HCT116 (cell line): Measurements from ENCODE around the gene ATF1. TPM values are rescaled to one million over a fixed set of nuclear protein-coding genes. Genes with fewer than 3 reads are reported as not detected.

Experiments
- ATAC-seq: fragments of 200-7000 bp; cut with Tn5 transposase; 2 replicates; pipeline ENCODE4 v1.9.1; 2020; ENCODE audit warnings: mild to moderate bottlenecking, moderate library complexity
- BruUV-seq: library from RNA; stranded (reverse); fragments of 400-500 nt; replicated peaks from 2 replicates; lab custom pipeline; 2021; lab: Mats Ljungman, UMichigan
- CTCF ChIA-PET: fragments of 300-600 bp; sonication (Branson Sonifier 250); formaldehyde crosslinking; loops from one replicate; lab custom pipeline; 2021; ENCODE audit warnings: antibody characterized with exemption; lab: Charles Lee
- POLR2A ChIA-PET: fragments of 300-600, 350-600 bp; sonication (Branson Sonifier 250); formaldehyde crosslinking; loops from one replicate; lab custom pipeline; 2021; ENCODE audit warnings: antibody characterized with exemption; lab: Charles Lee
- RAD21 ChIA-PET, 2 experiments: fragments of 300-600 bp; sonication (Branson Sonifier 250); formaldehyde crosslinking; loops; one replicate each; lab custom pipeline; 2023; ENCODE audit warnings: low total read pairs in 2 of 2; ENCODE audit not compliant: uncharacterized antibody in 2 of 2, unreplicated experiment in 2 of 2, low non-redundant PET in 1 of 2; lab: Charles Lee
- DNase-seq: peaks from one replicate; pipeline ENCODE4 v3.0.0-alpha.2; 2010; ENCODE audit warnings: low read depth, low spot score
- H2AFZ ChIP-seq: fragments of 200-600 bp; shearing (Covaris generic), sonication (generic); 2 replicates; pipeline ENCODE4 v1.6.1; 2017; ENCODE audit warnings: low read depth, mixed run types, mixed read lengths, antibody characterized with exemption, low read length; ENCODE audit not compliant: poor library complexity, severe bottlenecking
- H3K27ac ChIP-seq: 2 replicates; pipeline ENCODE4 v1.5.1; 2012; ENCODE audit warnings: low read depth, low read length
- H3K27me3 ChIP-seq: fragments of 200-600 bp; sonication (generic); 2 replicates; pipeline ENCODE4 v1.6.1; 2016; ENCODE audit warnings: mixed run types, low read length, mixed read lengths; ENCODE audit not compliant: insufficient read depth
- H3K36me3 ChIP-seq, 2 experiments: fragments of 200-500 bp in 1 of 2; fragments of 200-600 bp in 1 of 2; sonication (Bioruptor generic) in 1 of 2; sonication (generic) in 1 of 2; 2 replicates each; pipeline versions ENCODE4 v1.5.1 to v1.6.1; 2014 to 2016; ENCODE audit warnings: low read length in 2 of 2, inconsistent platforms in 1 of 2, mixed read lengths in 1 of 2, mixed run types in 1 of 2; ENCODE audit not compliant: insufficient read depth in 2 of 2, control insufficient read depth in 1 of 2
- H3K4me1 ChIP-seq, 2 experiments: fragments of 200-600 bp in 1 of 2; sonication (generic) in 1 of 2; 2 replicates each; pipeline versions ENCODE4 v1.5.1 to v1.6.1; 2012 to 2017; ENCODE audit warnings: low read length in 2 of 2, inconsistent platforms in 1 of 2, mild to moderate bottlenecking in 1 of 2, mixed read lengths in 1 of 2, mixed run types in 1 of 2, moderate library complexity in 1 of 2; ENCODE audit not compliant: insufficient read depth in 2 of 2, control insufficient read depth in 1 of 2
- H3K4me2 ChIP-seq: fragments of 200-600 bp; sonication (generic); 2 replicates; pipeline ENCODE4 v1.6.1; 2017; ENCODE audit warnings: mixed run types, low read length, mixed read lengths
- H3K4me3 ChIP-seq, 2 experiments: fragments of 200-600 bp in 1 of 2; sonication (generic) in 1 of 2; replicated peaks in 1 of 2; 2 replicates each; pipeline ENCODE4 v1.5.1; 2011 to 2016; ENCODE audit warnings: low read length in 2 of 2, control low read depth in 1 of 2, low read depth in 1 of 2, mild to moderate bottlenecking in 1 of 2, mixed read lengths in 1 of 2, mixed run types in 1 of 2
- H3K79me2 ChIP-seq: fragments of 200-600 bp; sonication (generic); 2 replicates; pipeline ENCODE4 v1.6.1; 2017; ENCODE audit warnings: mild to moderate bottlenecking, mixed run types, low read length, moderate library complexity, mixed read lengths; ENCODE audit not compliant: insufficient read depth
- H3K9ac ChIP-seq: fragments of 200-600 bp; sonication (generic); 2 replicates; pipeline ENCODE4 v1.6.1; 2016; ENCODE audit warnings: low read length, mixed read lengths
- H3K9me2 ChIP-seq: fragments of 200-600 bp; sonication (generic), shearing (Covaris generic); 2 replicates; pipeline ENCODE4 v1.6.1; 2017; ENCODE audit warnings: mixed run types, mild to moderate bottlenecking, moderate library complexity; ENCODE audit not compliant: insufficient read depth
- H3K9me3 ChIP-seq, 2 experiments: fragments of 200-500 bp in 1 of 2; fragments of 200-600 bp in 1 of 2; sonication (Bioruptor generic) in 1 of 2; sonication (generic) in 1 of 2; 2 replicates each; pipeline ENCODE4 v1.6.1; 2014 to 2017; ENCODE audit warnings: low read length in 2 of 2, mixed read lengths in 2 of 2, inconsistent platforms in 1 of 2, low read depth in 1 of 2, mild to moderate bottlenecking in 1 of 2, mixed run types in 1 of 2, moderate library complexity in 1 of 2; ENCODE audit not compliant: control insufficient read depth in 1 of 2, insufficient read depth in 1 of 2
- H4K20me1 ChIP-seq: fragments of 200-600 bp; sonication (generic), shearing (Covaris generic); 2 replicates; pipeline ENCODE4 v1.6.1; 2017; ENCODE audit warnings: mixed run types, mild to moderate bottlenecking, moderate library complexity; ENCODE audit not compliant: insufficient read depth
- ATF3 ChIP-seq: IDR thresholded peaks from 2 replicates; pipeline ENCODE4 v1.6.1; 2012
- CBX3 ChIP-seq: IDR thresholded peaks from 2 replicates; pipeline ENCODE4 v1.6.1; 2012; ENCODE audit warnings: low read depth
- CEBPB ChIP-seq: IDR thresholded peaks from 2 replicates; pipeline ENCODE4 v1.6.1; 2012; ENCODE audit warnings: low read depth
- CTCF ChIP-seq, 3 experiments: fragments of 200-600 bp in 1 of 3; sonication (generic) in 1 of 3; IDR thresholded peaks in 2 of 3; conservative IDR thresholded peaks in 1 of 3; 2 replicates each; pipeline ENCODE4 v1.5.1; 2012 to 2017; ENCODE audit warnings: low read depth in 2 of 3, low read length in 2 of 3, antibody characterized with exemption in 1 of 3, borderline replicate concordance in 1 of 3, control low read depth in 1 of 3, mild to moderate bottlenecking in 1 of 3, mixed read lengths in 1 of 3, mixed run types in 1 of 3, moderate library complexity in 1 of 3; ENCODE audit not compliant: insufficient read depth in 1 of 3
- EGR1 ChIP-seq: IDR thresholded peaks from 2 replicates; pipeline ENCODE4 v1.6.1; 2012; ENCODE audit warnings: low read depth
- ELF1 ChIP-seq: IDR thresholded peaks from 2 replicates; pipeline ENCODE4 v1.6.1; 2012; ENCODE audit warnings: low read depth, borderline replicate concordance
- EZH2phosphoT487 ChIP-seq: fragments of 200-600 bp; IDR thresholded peaks from 2 replicates; pipeline ENCODE4 v1.6.1; 2018; ENCODE audit warnings: antibody characterized with exemption, borderline replicate concordance
- JUND ChIP-seq: IDR thresholded peaks from 2 replicates; pipeline ENCODE4 v1.6.1; 2012
- MAX ChIP-seq: IDR thresholded peaks from 2 replicates; pipeline ENCODE4 v1.6.1; 2012
- POLR2A ChIP-seq: IDR thresholded peaks from 2 replicates; pipeline ENCODE4 v1.7.0; 2011; ENCODE audit warnings: borderline replicate concordance; ENCODE audit not compliant: insufficient read depth, insufficient read length; ENCODE audit errors: extremely low read depth
- POLR2AphosphoS5 ChIP-seq: IDR thresholded peaks from 2 replicates; pipeline ENCODE4 v1.6.1; 2011; ENCODE audit warnings: mild to moderate bottlenecking, low read depth, low read length, moderate library complexity
- RAD21 ChIP-seq: IDR thresholded peaks from 2 replicates; pipeline ENCODE4 v1.6.1; 2012; ENCODE audit warnings: low read depth, mild to moderate bottlenecking
- REST ChIP-seq: IDR thresholded peaks from 2 replicates; pipeline ENCODE4 v1.6.1; 2012; ENCODE audit warnings: low read depth
- SRF ChIP-seq: IDR thresholded peaks from 2 replicates; pipeline ENCODE4 v1.6.1; 2012; ENCODE audit warnings: low read depth
- TCF7L2 ChIP-seq: IDR thresholded peaks from 2 replicates; pipeline ENCODE4 v1.7.0; 2011; ENCODE audit warnings: borderline replicate concordance, inconsistent platforms; ENCODE audit not compliant: insufficient read depth, insufficient read length; ENCODE audit errors: extremely low read depth
- ZBTB33 ChIP-seq: IDR thresholded peaks from 2 replicates; pipeline ENCODE4 v1.6.1; 2011; ENCODE audit warnings: mild to moderate bottlenecking, low read length, moderate library complexity; ENCODE audit not compliant: insufficient replicate concordance; ENCODE audit errors: extremely low read depth
- ZFX ChIP-seq: fragments of 450-650 bp; IDR thresholded peaks from 2 replicates; pipeline ENCODE4 v1.6.1; 2017
- ZNF274 ChIP-seq: fragments of 200-500 bp; sonication (Bioruptor generic); IDR thresholded peaks from 2 replicates; pipeline ENCODE4 v1.6.1; 2014; ENCODE audit warnings: mild to moderate bottlenecking, low read depth, low read length, inconsistent platforms
- intact Hi-C: fragments of 100-400 bp; cut with micrococcal nuclease; formaldehyde crosslinking; loops from 2 replicates; pipeline ENCODE4 v1.10.0; 2022
- total RNA-seq: library from RNA; stranded (reverse); gene quantifications from one replicate; pipeline ENCODE4 v1.2.1, GENCODE V29; 2021; ENCODE audit not compliant: unreplicated experiment

Gene ATF1
- total RNA-seq, 1 experiment from 2014 or later: 48.8 TPM

GRCh38 chr12:50822082-50822481, 58.2 kb downstream of the ATF1 start:
- Histone ChIP-seq H3K9me2 (no peaks in the 10 kb centered on the region), H3K4me3 (no peak overlapping the region), H3K4me1 (peaks cover 0 to 4% of the 10 kb centered on the region in 2 experiments; a peak in 1 of 4 replicates), H3K79me2 (no peaks in the 10 kb centered on the region), H3K4me2 (no peak overlapping the region), H3K9me3 (no peaks in the 10 kb centered on the region), H3K27ac (no peak overlapping the region), H3K36me3 (peaks cover 0 to 4% of the 10 kb centered on the region in 2 experiments; a peak in 2 of 4 replicates), H4K20me1 (no peaks in the 10 kb centered on the region), H3K27me3 (no peaks in the 10 kb centered on the region), H3K9ac (no peak overlapping the region), H2AFZ (no peak overlapping the region)
- ChIA-PET RAD21 (no interaction called here), POLR2A (no interaction called here), CTCF (no interaction called here)
- intact Hi-C loops: no loop called here
- ATAC-seq: no peak
- no peak for TF ChIP-seq ZFX
- no peak for TF ChIP-seq ZBTB33
- TF ChIP-seq TCF7L2: no peak
- no peak for TF ChIP-seq CBX3
- no peak for TF ChIP-seq EZH2phosphoT487
- no peak for TF ChIP-seq CTCF (IDR thresholded peaks at IDR 0.05 in 2 of 3, conservative IDR thresholded peaks at IDR 0.05 in 1 of 3; ENCODE audit: borderline replicate concordance in 1 of 3, insufficient read depth in 1 of 3, low read depth in 2 of 3, low read length in 2 of 3)
- no peak for TF ChIP-seq ATF3
- no peak for TF ChIP-seq REST
- no peak for TF ChIP-seq ZNF274
- no peak for TF ChIP-seq JUND
- no peak for TF ChIP-seq RAD21
- TF ChIP-seq POLR2AphosphoS5: no peak
- no peak for TF ChIP-seq SRF
- TF ChIP-seq EGR1: no peak
- no peak for TF ChIP-seq ELF1
- no peak for TF ChIP-seq MAX
- TF ChIP-seq CEBPB: no peak
- TF ChIP-seq POLR2A: no peak
- no peak for DNase-seq
- no TSS peak for BruUV-seq
